Loucy (cell line): ENCODE results near the gene FARS2.

Experiments
- CTCF ChIP-seq: fragments of 200-600 bp; sonication (generic); conservative IDR thresholded peaks from 2 replicates; pipeline ENCODE4 v1.5.1; 2014; ENCODE audit warnings: mild to moderate bottlenecking, antibody characterized with exemption, low read length
- EZH2phosphoT487 ChIP-seq: fragments of 200-600 bp; IDR thresholded peaks from 2 replicates; pipeline ENCODE4 v1.6.1; 2018; ENCODE audit warnings: antibody characterized with exemption, mild to moderate bottlenecking, moderate library complexity, borderline replicate concordance

GRCh38 chr6:5670811-5671561, 409.7 kb downstream of the FARS2 start:
- TF ChIP-seq CTCF (no peak), EZH2phosphoT487 (no peak)
